ENCODE data around the gene ARHGEF26.

GRCh38 chr3:154218728-154219127 is 97.5 kb downstream of the ARHGEF26 start:
- TF ChIP-seq CTCF (IDR thresholded peaks at IDR 0.05; ENCODE audit: insufficient read depth, low read length) = no peak
- TF ChIP-seq GABPA (IDR thresholded peaks at IDR 0.05; ENCODE audit: low read depth) = no peak
- TF ChIP-seq, protein P1, sequence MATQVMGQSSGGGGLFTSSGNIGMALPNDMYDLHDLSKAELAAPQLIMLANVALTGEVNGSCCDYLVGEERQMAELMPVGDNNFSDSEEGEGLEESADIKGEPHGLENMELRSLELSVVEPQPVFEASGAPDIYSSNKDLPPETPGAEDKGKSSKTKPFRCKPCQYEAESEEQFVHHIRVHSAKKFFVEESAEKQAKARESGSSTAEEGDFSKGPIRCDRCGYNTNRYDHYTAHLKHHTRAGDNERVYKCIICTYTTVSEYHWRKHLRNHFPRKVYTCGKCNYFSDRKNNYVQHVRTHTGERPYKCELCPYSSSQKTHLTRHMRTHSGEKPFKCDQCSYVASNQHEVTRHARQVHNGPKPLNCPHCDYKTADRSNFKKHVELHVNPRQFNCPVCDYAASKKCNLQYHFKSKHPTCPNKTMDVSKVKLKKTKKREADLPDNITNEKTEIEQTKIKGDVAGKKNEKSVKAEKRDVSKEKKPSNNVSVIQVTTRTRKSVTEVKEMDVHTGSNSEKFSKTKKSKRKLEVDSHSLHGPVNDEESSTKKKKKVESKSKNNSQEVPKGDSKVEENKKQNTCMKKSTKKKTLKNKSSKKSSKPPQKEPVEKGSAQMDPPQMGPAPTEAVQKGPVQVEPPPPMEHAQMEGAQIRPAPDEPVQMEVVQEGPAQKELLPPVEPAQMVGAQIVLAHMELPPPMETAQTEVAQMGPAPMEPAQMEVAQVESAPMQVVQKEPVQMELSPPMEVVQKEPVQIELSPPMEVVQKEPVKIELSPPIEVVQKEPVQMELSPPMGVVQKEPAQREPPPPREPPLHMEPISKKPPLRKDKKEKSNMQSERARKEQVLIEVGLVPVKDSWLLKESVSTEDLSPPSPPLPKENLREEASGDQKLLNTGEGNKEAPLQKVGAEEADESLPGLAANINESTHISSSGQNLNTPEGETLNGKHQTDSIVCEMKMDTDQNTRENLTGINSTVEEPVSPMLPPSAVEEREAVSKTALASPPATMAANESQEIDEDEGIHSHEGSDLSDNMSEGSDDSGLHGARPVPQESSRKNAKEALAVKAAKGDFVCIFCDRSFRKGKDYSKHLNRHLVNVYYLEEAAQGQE (IDR thresholded peaks at IDR 0.05; ENCODE audit: insufficient replicate concordance, low read depth) = no peak
- no peak for TF ChIP-seq POLR2AphosphoS5 (IDR thresholded peaks at IDR 0.05; ENCODE audit: low read depth)

Data from HL-60 (cell line).